ENCODE results near the gene COX5B. TPM values are rescaled to one million over a fixed set of nuclear protein-coding genes. Genes with fewer than 3 reads are reported as not detected.
"Not testable (repeated sequence)": the region's sequence is repeated elsewhere in the genome, so short reads cannot be mapped to it uniquely, and the experiment has no call there.

The COX5B gene
- total RNA-seq, 1 donor from 2014 or later = 1,345 TPM

GRCh38 chr2:97663962-97664635 lies 18.2 kb downstream of the COX5B start, which contains the start of gene ACTR1B:
ACTR1B (minus strand) TSS chr2:97664044; CDS start chr2:97663890, 154 bp downstream.
- intact Hi-C loops (cut with DNase I) = loop anchor here (1.0 kb wide), 2 partner anchors 19 to 33 kb away; no protein-coding TSS in a partner anchor
- DNase-seq (ENCODE audit: missing footprints) (peak; percentile 98), ATAC-seq (peak; percentile 95)

- intact Hi-C loops (cut with DNase I) = loop anchor here (1.0 kb wide), 2 partner anchors 19 to 33 kb away; no protein-coding TSS in a partner anchor
- no peak for ATAC-seq
- DNase-seq (ENCODE audit: missing footprints) = no peak
Observed at GRCh38 chr2:97664636-97664970, 18.7 kb downstream of the COX5B start.

GRCh38 chr2:97669448-97669847 lies 23.6 kb downstream of the COX5B start, which contains the start of gene C2orf92:
C2orf92 (plus strand) TSS chr2:97669713; CDS start chr2:97669789, 76 bp downstream.
- intact Hi-C loops (cut with DNase I) = no loop called here
- DNase-seq (ENCODE audit: missing footprints) (no peak), ATAC-seq (no peak)

GRCh38 chr2:97670471-97670870 lies 24.6 kb downstream of the COX5B start:
- no peak for DNase-seq (ENCODE audit: missing footprints)
- ATAC-seq = no peak
- intact Hi-C loops (cut with DNase I) = no loop called here

- ATAC-seq (no peak), DNase-seq (ENCODE audit: missing footprints) (no peak)
- intact Hi-C loops (cut with DNase I) = no loop called here
Observed at GRCh38 chr2:97671526-97671925, 25.7 kb downstream of the COX5B start.

GRCh38 chr2:97672606-97673140 lies 26.8 kb downstream of the COX5B start:
- DNase-seq (ENCODE audit: missing footprints); intact Hi-C loops (cut with DNase I); ATAC-seq: not testable (repeated sequence)

GRCh38 chr2:97673182-97673914 lies 27.5 kb downstream of the COX5B start:
- intact Hi-C loops (cut with DNase I) = no loop called here
- DNase-seq (ENCODE audit: missing footprints) (no peak), ATAC-seq (no peak)

GRCh38 chr2:97673915-97674283 lies 28.0 kb downstream of the COX5B start:
- DNase-seq (ENCODE audit: missing footprints) (no peak), ATAC-seq (no peak)
- intact Hi-C loops (cut with DNase I) = no loop called here

GRCh38 chr2:97675430-97676113 lies 29.7 kb downstream of the COX5B start:
- no peak for DNase-seq (ENCODE audit: missing footprints)
- ATAC-seq = no peak
- intact Hi-C loops (cut with DNase I) = no loop called here

- ATAC-seq (no peak), DNase-seq (ENCODE audit: missing footprints) (no peak)
- intact Hi-C loops (cut with DNase I) = no loop called here
Observed at GRCh38 chr2:97676620-97677019, 30.8 kb downstream of the COX5B start.

GRCh38 chr2:97677480-97677879 lies 31.6 kb downstream of the COX5B start:
- DNase-seq (ENCODE audit: missing footprints) (no peak), ATAC-seq (no peak)
- intact Hi-C loops (cut with DNase I) = no loop called here

- intact Hi-C loops (cut with DNase I) = no loop called here
- ATAC-seq (no peak), DNase-seq (ENCODE audit: missing footprints) (no peak)
Observed at GRCh38 chr2:97678298-97678697, 32.4 kb downstream of the COX5B start.

GRCh38 chr2:97687235-97687634 lies 41.4 kb downstream of the COX5B start:
- DNase-seq (ENCODE audit: missing footprints); intact Hi-C loops (cut with DNase I); ATAC-seq: not testable (repeated sequence)

GRCh38 chr2:97688062-97688827 lies 42.4 kb downstream of the COX5B start:
- DNase-seq (ENCODE audit: missing footprints) (no peak), ATAC-seq (no peak)
- intact Hi-C loops (cut with DNase I) = no loop called here

GRCh38 chr2:97691166-97691565 lies 45.3 kb downstream of the COX5B start:
- intact Hi-C loops (cut with DNase I) = no loop called here
- DNase-seq (ENCODE audit: missing footprints) = no peak
- no peak for ATAC-seq

GRCh38 chr2:97693476-97693875 lies 47.6 kb downstream of the COX5B start:
- intact Hi-C loops (cut with DNase I) = no loop called here
- no peak for ATAC-seq
- DNase-seq (ENCODE audit: missing footprints) = no peak

GRCh38 chr2:97695744-97696143 lies 49.9 kb downstream of the COX5B start:
- ATAC-seq (no peak), DNase-seq (ENCODE audit: missing footprints) (no peak)
- intact Hi-C loops (cut with DNase I) = no loop called here

Measured in Right ventricle myocardium inferior (tissue), 1 donor.